Type B pancreatic cell (in vitro differentiated cells): ENCODE results near the gene CLECL1. TPM values are rescaled to one million over a fixed set of nuclear protein-coding genes. Genes with fewer than 3 reads are reported as not detected.

Experiments
- DNase-seq: peaks from one replicate; pipeline ENCODE4 v3.0.0; 2021; ENCODE audit warnings: mixed read lengths; ENCODE audit not compliant: unreplicated experiment; ENCODE audit errors: extremely low spot score
- H3K27ac Mint-ChIP-seq: 2 replicates; pipeline ENCODE4 v1.8.0; 2021; ENCODE audit warnings: mild to moderate bottlenecking, mixed read lengths
- H3K27me3 Mint-ChIP-seq: 2 replicates; pipeline ENCODE4 v1.8.0; 2021; ENCODE audit warnings: mixed read lengths
- H3K36me3 Mint-ChIP-seq: 2 replicates; pipeline ENCODE4 v1.8.0; 2021; ENCODE audit warnings: mixed read lengths
- H3K4me1 Mint-ChIP-seq: one replicate; pipeline ENCODE4 v1.8.0; 2021; ENCODE audit warnings: mixed read lengths; ENCODE audit not compliant: unreplicated experiment
- H3K4me3 Mint-ChIP-seq: 2 replicates; pipeline ENCODE4 v1.8.0; 2021; ENCODE audit warnings: mild to moderate bottlenecking, mixed read lengths
- H3K9me3 Mint-ChIP-seq: 2 replicates; pipeline ENCODE4 v1.8.0; 2021; ENCODE audit warnings: mixed read lengths
- total RNA-seq: library from RNA; stranded (reverse); gene quantifications from 2 replicates; pipeline ENCODE4 v1.2.1, GENCODE V29; 2021; ENCODE audit warnings: low replicate concordance
- TF ChIP-seq, protein P1 (sequence below): fragments of 200-600 bp; sonication (generic); conservative IDR thresholded peaks from 2 replicates; pipeline ENCODE4 v1.5.0; 2021; ENCODE audit warnings: antibody characterized with exemption, mild to moderate bottlenecking

CLECL1 gene
- total RNA-seq, 1 donor from 2014 or later: not detected

DNA sequence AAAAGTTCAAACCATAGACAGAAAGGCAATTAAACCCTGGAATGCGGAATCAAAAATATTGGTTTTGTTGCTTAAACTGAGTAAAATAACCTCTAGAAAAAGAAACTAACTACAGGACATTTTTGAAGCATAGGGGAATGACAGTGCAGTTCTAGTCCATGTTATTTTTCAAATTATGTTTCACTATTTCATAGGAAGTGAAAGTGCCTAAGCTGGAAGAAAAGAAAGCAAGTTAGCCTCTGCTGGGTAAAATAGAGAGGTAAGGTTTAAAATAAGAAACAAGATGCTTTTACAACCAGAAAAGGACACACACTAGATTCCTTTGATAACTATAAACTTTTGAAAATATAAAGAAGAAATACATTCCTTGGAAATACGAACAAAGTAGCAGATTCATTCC, 1.1 kb downstream of the CLECL1 start:
- H3K36me3 Mint-ChIP-seq: no peaks in the 10 kb centered on the region
- H3K9me3 Mint-ChIP-seq: no peaks in the 10 kb centered on the region
- TF ChIP-seq, protein P1, sequence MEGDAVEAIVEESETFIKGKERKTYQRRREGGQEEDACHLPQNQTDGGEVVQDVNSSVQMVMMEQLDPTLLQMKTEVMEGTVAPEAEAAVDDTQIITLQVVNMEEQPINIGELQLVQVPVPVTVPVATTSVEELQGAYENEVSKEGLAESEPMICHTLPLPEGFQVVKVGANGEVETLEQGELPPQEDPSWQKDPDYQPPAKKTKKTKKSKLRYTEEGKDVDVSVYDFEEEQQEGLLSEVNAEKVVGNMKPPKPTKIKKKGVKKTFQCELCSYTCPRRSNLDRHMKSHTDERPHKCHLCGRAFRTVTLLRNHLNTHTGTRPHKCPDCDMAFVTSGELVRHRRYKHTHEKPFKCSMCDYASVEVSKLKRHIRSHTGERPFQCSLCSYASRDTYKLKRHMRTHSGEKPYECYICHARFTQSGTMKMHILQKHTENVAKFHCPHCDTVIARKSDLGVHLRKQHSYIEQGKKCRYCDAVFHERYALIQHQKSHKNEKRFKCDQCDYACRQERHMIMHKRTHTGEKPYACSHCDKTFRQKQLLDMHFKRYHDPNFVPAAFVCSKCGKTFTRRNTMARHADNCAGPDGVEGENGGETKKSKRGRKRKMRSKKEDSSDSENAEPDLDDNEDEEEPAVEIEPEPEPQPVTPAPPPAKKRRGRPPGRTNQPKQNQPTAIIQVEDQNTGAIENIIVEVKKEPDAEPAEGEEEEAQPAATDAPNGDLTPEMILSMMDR: no peak
- no peak overlapping the region for H3K4me3 Mint-ChIP-seq
- H3K4me1 Mint-ChIP-seq: no peaks in the 10 kb centered on the region
- no peak for DNase-seq
- H3K27me3 Mint-ChIP-seq: no peaks in the 10 kb centered on the region
- no peak overlapping the region for H3K27ac Mint-ChIP-seq

- H3K4me3 Mint-ChIP-seq: no peak overlapping the region
- H3K27ac Mint-ChIP-seq: no peak overlapping the region
- H3K4me1 Mint-ChIP-seq: no peaks in the 10 kb centered on the region
- H3K27me3 Mint-ChIP-seq: no peaks in the 10 kb centered on the region
- TF ChIP-seq, protein P1: no peak
- no peaks in the 10 kb centered on the region for H3K36me3 Mint-ChIP-seq
- DNase-seq: no peak
- no peaks in the 10 kb centered on the region for H3K9me3 Mint-ChIP-seq
Measured at GRCh38 chr12:9731393-9731792, 1.5 kb downstream of the CLECL1 start.

- TF ChIP-seq, protein P1: no peak
- Mint-ChIP-seq H3K4me3 (no peak overlapping the region), H3K27ac (no peak overlapping the region), H3K4me1 (no peaks in the 10 kb centered on the region), H3K27me3 (no peaks in the 10 kb centered on the region), H3K9me3 (no peaks in the 10 kb centered on the region), H3K36me3 (no peaks in the 10 kb centered on the region)
- no peak for DNase-seq
Measured at GRCh38 chr12:9730591-9730990, 2.3 kb downstream of the CLECL1 start.

- Mint-ChIP-seq H3K36me3 (no peaks in the 10 kb centered on the region), H3K27me3 (no peaks in the 10 kb centered on the region)
Measured at GRCh38 chr12:9730011-9730410, 2.9 kb downstream of the CLECL1 start.

DNA sequence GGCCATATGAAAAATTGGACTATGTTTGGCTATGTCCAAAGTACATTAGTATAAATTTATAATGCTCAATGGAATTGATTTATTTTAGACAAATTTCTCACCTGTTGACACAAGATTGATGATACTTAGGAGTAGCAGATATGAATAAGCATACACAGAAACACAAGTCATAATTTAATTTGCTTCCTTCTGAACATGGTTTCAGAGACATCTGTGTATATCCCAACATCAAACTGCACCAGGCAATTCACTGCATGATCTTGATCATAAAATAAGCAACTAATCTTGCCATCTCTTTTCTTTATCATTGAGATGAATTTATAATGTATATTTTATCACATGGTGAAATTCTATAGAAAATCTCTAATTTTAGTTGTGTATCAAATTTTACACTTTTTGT, 3.8 kb downstream of the CLECL1 start:
- H3K4me3 Mint-ChIP-seq: no peak overlapping the region
- H3K27ac Mint-ChIP-seq: no peak overlapping the region
- H3K4me1 Mint-ChIP-seq: no peaks in the 10 kb centered on the region
- DNase-seq: no peak
- H3K36me3 Mint-ChIP-seq: no peaks in the 10 kb centered on the region
- H3K9me3 Mint-ChIP-seq: no peaks in the 10 kb centered on the region
- no peaks in the 10 kb centered on the region for H3K27me3 Mint-ChIP-seq
- TF ChIP-seq, protein P1: no peak

More at GRCh38 chr12:9730011-9730410, 2.9 kb downstream of the CLECL1 start:
- Mint-ChIP-seq H3K9me3 (no peaks in the 10 kb centered on the region), H3K4me3 (no peak overlapping the region), H3K27ac (no peak overlapping the region), H3K4me1 (no peaks in the 10 kb centered on the region)
- TF ChIP-seq, protein P1: no peak
- no peak for DNase-seq

- DNase-seq: no peak
- no peaks in the 10 kb centered on the region for H3K9me3 Mint-ChIP-seq
- H3K36me3 Mint-ChIP-seq: no peaks in the 10 kb centered on the region
- H3K4me3 Mint-ChIP-seq: no peak overlapping the region
- H3K27ac Mint-ChIP-seq: no peak overlapping the region
- no peaks in the 10 kb centered on the region for H3K27me3 Mint-ChIP-seq
- H3K4me1 Mint-ChIP-seq: no peaks in the 10 kb centered on the region
- TF ChIP-seq, protein P1: no peak
Measured at GRCh38 chr12:9727813-9728212, 5.1 kb downstream of the CLECL1 start.
